Measurements from ENCODE around the gene SYCE1L.

GRCh38 chr16:77206533-77206932, 7.3 kb downstream of the SYCE1L start:
- TF ChIP-seq CTCF (IDR thresholded peaks at IDR 0.05; ENCODE audit: low read length) (no peak), EZH2 (IDR thresholded peaks at IDR 0.05; ENCODE audit: borderline replicate concordance, low read length) (no peak)

Measured in OCI-LY1 (cell line).